Glutamatergic neuron (in vitro differentiated cells): ENCODE data around the gene INTS11. TPM values are rescaled to one million over a fixed set of nuclear protein-coding genes. Genes with fewer than 3 reads are reported as not detected.

Source experiments
- DNase-seq: peaks from one replicate; pipeline ENCODE4 v3.0.0; 2022
- H3K27ac Mint-ChIP-seq: one replicate; pipeline ENCODE4 v1.8.0; 2020; ENCODE audit warnings: mild to moderate bottlenecking, mixed read lengths, inconsistent platforms; ENCODE audit not compliant: unreplicated experiment
- H3K27me3 Mint-ChIP-seq: one replicate; pipeline ENCODE4 v1.8.0; 2020; ENCODE audit warnings: mild to moderate bottlenecking, moderate library complexity, mixed read lengths, inconsistent platforms; ENCODE audit not compliant: unreplicated experiment
- H3K36me3 Mint-ChIP-seq: one replicate; pipeline ENCODE4 v1.8.0; 2020; ENCODE audit warnings: mild to moderate bottlenecking, mixed read lengths, inconsistent platforms; ENCODE audit not compliant: unreplicated experiment
- H3K4me1 Mint-ChIP-seq: one replicate; pipeline ENCODE4 v1.8.0; 2020; ENCODE audit warnings: mild to moderate bottlenecking, low read depth, mixed read lengths, inconsistent platforms; ENCODE audit not compliant: unreplicated experiment
- H3K4me3 Mint-ChIP-seq: one replicate; pipeline ENCODE4 v1.8.0; 2020; ENCODE audit warnings: mild to moderate bottlenecking, mixed read lengths, inconsistent platforms; ENCODE audit not compliant: unreplicated experiment
- H3K9me3 Mint-ChIP-seq: one replicate; pipeline ENCODE4 v1.8.0; 2020; ENCODE audit warnings: mild to moderate bottlenecking, moderate library complexity, mixed read lengths, inconsistent platforms; ENCODE audit not compliant: unreplicated experiment
- CTCF ChIP-seq: fragments of 200-600 bp; sonication (generic); IDR thresholded peaks from one replicate; pipeline ENCODE4 v1.5.0; 2021; ENCODE audit not compliant: partially characterized antibody, unreplicated experiment
- total RNA-seq: library from RNA; stranded (reverse); fragmentation: NEBNext Ultra II Directional; extraction: Animal tissue kit (Norgen Biotek cat#: 25700); gene quantifications from one replicate; pipeline ENCODE4 v1.2.1, GENCODE V29; 2021; ENCODE audit not compliant: unreplicated experiment

INTS11 gene
- total RNA-seq, 1 donor from 2014 or later = 147 TPM

DNA sequence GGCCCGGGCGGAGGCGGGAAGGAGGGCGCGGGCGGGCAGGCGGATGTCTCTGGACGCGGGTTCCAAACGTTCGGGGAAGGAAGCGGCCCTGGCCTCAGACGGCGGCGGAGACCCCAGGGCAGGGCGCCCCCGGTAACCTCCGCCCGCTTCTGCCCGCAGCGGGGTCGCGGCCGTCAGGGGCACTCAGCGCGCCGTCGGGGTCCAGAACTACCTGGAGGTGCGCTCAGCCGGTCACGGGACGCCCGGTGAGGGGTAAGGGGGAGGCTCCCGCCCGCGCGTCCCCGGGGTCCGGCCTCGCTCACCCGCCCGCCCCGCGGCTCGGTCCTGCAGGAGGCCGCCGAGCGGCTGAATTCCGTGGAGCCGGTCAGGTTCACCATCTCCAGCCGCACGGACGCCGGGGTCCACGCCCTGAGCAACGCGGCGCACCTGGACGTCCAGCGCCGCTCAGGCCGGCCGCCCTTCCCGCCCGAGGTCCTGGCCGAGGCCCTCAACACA is 15.7 kb downstream of the INTS11 start:
- Mint-ChIP-seq H3K4me1 (no peaks in the 10 kb centered on the region), H3K9me3 (peaks cover 17% of the 10 kb centered on the region), H3K36me3 (no peaks in the 10 kb centered on the region), H3K4me3 (peak overlapping the region; percentile 81), H3K27ac (no peak overlapping the region), H3K27me3 (peaks cover 26% of the 10 kb centered on the region)
- no peak for DNase-seq
- TF ChIP-seq CTCF = no peak

DNA sequence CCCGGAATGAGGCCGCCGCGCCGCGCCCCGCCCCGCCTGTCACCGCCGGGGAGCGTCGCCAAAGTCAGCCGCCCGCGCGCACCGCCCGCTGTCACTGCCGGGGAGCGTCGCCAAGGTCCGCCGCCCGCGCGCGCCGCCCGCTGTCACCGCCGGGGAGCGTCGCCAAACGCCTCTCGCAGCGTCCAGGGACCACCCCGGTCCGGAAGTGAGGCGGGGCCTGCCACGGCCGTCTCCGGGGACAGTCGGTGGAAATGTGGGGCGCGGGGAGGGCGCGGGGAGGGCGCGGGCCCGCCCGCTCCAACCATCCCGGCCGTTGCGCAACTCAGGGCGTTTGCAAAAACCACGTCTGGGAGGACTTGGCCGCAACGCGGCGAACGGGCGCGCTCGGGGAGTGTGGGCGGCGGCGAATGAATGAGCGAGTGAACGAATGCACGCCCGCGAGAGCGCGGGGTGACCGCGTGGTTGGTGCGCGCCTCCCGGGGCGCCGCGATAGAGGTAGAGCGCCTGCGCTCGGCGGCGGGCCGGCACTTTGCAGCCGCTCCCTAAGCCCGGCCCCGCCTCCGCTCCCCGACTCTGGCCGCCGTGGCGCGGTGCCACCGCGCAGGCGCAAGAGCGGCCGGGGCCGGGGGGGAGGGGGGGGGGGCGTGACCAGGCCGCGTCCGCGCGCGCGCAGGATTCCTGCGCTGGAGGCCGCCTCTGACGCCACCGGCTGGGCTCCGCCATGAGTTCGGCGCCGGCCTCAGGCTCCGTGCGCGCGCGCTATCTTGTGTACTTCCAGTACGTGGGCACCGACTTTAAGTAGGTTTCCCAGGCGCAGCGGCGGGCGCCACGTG is 16.3 kb downstream of the INTS11 start, which contains the start of the genes ACAP3 and PUSL1:
Gene ACAP3 (minus strand): TSS at position 8 of the 833 bp plus-strand sequence. CDS start 115 bp downstream, outside the sequence.
Gene PUSL1 (plus strand): TSS at position 675 of the 833 bp plus-strand sequence. CDS start 47 bp downstream, at position 722.
- H3K27ac Mint-ChIP-seq = peak within 1 kb of the TSS; percentile 99
- peaks cover 13% of the 10 kb centered on the region for H3K9me3 Mint-ChIP-seq
- H3K36me3 Mint-ChIP-seq = no peaks in the 10 kb centered on the region
- H3K27me3 Mint-ChIP-seq = peaks cover 25% of the 10 kb centered on the region
- no peak for TF ChIP-seq CTCF
- DNase-seq = peak; percentile 89
- peak within 1 kb of the TSS; percentile 97 for H3K4me3 Mint-ChIP-seq
- no peaks in the 10 kb centered on the region for H3K4me1 Mint-ChIP-seq

- peak; percentile 63 for DNase-seq
- Mint-ChIP-seq H3K4me1 (no peaks in the 10 kb centered on the region), H3K27ac (peak overlapping the region; percentile 99), H3K27me3 (peaks cover 26% of the 10 kb centered on the region), H3K4me3 (peak overlapping the region; percentile 97), H3K36me3 (no peaks in the 10 kb centered on the region), H3K9me3 (peaks cover 13% of the 10 kb centered on the region)
- TF ChIP-seq CTCF = no peak
These were observed 17.1 kb downstream of the INTS11 start for GRCh38 chr1:1307261-1307922.

DNA sequence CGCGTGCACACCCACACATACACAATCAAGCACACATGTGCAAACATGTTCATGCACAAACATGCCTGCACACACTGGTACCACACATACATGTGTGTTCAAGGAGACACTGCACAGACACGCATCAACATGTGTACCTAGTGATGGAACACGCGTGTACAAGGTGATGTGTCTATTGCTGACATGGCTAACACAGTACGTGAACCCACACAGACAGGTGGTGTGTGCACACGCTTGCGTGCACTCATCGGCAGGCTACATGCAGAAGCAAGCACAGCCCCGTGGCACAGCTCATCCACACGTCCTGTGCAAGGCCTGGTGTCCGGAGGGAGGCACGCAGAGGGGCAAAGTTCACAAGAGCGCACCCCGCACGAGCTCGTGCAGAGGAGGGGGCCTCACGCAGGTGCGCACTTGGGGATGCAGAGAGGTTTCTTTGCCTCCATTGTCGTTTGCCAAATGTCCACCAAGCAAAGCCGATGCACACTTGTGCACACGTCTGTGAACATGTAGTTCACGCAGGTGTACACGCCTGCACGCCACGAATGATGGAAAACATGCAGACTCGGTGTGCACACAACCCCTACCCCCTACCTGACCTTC is 17.7 kb downstream of the INTS11 start:
- H3K9me3 Mint-ChIP-seq = peaks cover 13% of the 10 kb centered on the region
- H3K27ac Mint-ChIP-seq = peak overlapping the region; percentile 99
- H3K36me3 Mint-ChIP-seq = no peaks in the 10 kb centered on the region
- peaks cover 26% of the 10 kb centered on the region for H3K27me3 Mint-ChIP-seq
- H3K4me3 Mint-ChIP-seq = peak overlapping the region; percentile 97
- H3K4me1 Mint-ChIP-seq = no peaks in the 10 kb centered on the region
- no peak for TF ChIP-seq CTCF
- DNase-seq = no peak
